CD14-positive monocyte (primary cell): ENCODE data around the gene PRAMEF9. TPM values are rescaled to one million over a fixed set of nuclear protein-coding genes. Genes with fewer than 3 reads are reported as not detected.
"Not testable (repeated sequence)": the region's sequence is repeated elsewhere in the genome, so short reads cannot be mapped to it uniquely, and the experiment has no call there.

Experiments
- DNase-seq, 3 donors: peaks; one replicate each; pipeline ENCODE4 v3.0.0-alpha.2; 2011 to 2022
- H2AFZ ChIP-seq: 2 replicates; pipeline ENCODE4 v1.6.0; 2012; ENCODE audit warnings: mild to moderate bottlenecking, low read depth, low read length, inconsistent platforms; ENCODE audit not compliant: insufficient read depth, poor library complexity, severe bottlenecking
- H3K27ac ChIP-seq, 2 donors: 1 replicate in 1 of 2; 2 replicates in 1 of 2; pipeline ENCODE4 v1.5.1; 2012 to 2013; ENCODE audit warnings: low read length in 2 of 2, control low read depth in 1 of 2, inconsistent platforms in 1 of 2, low read depth in 1 of 2, mild to moderate bottlenecking in 1 of 2
- H3K27me3 ChIP-seq, 2 donors: one replicate each; pipeline versions ENCODE4 v1.6.0 to v1.6.1; 2011 to 2013; ENCODE audit warnings: low read length in 2 of 2; ENCODE audit not compliant: control insufficient read depth in 2 of 2, insufficient read depth in 2 of 2
- H3K36me3 ChIP-seq, 2 donors: replicated peaks in 1 of 2; 1 replicate in 1 of 2; 2 replicates in 1 of 2; pipeline versions ENCODE4 v1.5.1 to v1.6.1; 2012 to 2013; ENCODE audit warnings: low read length in 2 of 2, control low read depth in 1 of 2, inconsistent platforms in 1 of 2, mild to moderate bottlenecking in 1 of 2; ENCODE audit not compliant: insufficient read depth in 2 of 2, control insufficient read depth in 1 of 2
- H3K4me1 ChIP-seq, 2 donors: 1 replicate in 1 of 2; 2 replicates in 1 of 2; pipeline versions ENCODE4 v1.5.1 to v1.6.1; 2012 to 2013; ENCODE audit warnings: low read length in 2 of 2, control low read depth in 1 of 2, inconsistent platforms in 1 of 2, mild to moderate bottlenecking in 1 of 2, moderate library complexity in 1 of 2; ENCODE audit not compliant: insufficient read depth in 2 of 2, control insufficient read depth in 1 of 2
- H3K4me2 ChIP-seq: replicated peaks from 2 replicates; pipeline ENCODE3; 2012; ENCODE audit warnings: low read length, moderate library complexity, mild to moderate bottlenecking; ENCODE audit not compliant: poor library complexity, severe bottlenecking; ENCODE audit errors: extremely low read depth
- H3K4me3 ChIP-seq, 3 experiments: fragments of 200-600 bp in 1 of 3; sonication (generic) in 1 of 3; replicated peaks in 1 of 3; 1 replicate in 2 of 3; 2 replicates in 1 of 3; pipeline ENCODE4 v1.5.1; 2011 to 2013; ENCODE audit warnings: low read length in 3 of 3, mild to moderate bottlenecking in 3 of 3, control low read depth in 2 of 3, low read depth in 2 of 3, inconsistent platforms in 1 of 3, moderate library complexity in 1 of 3
- H3K79me2 ChIP-seq: 2 replicates; pipeline ENCODE4 v1.6.0; 2012; ENCODE audit warnings: mild to moderate bottlenecking, control low read depth, inconsistent platforms, low read length, moderate library complexity; ENCODE audit not compliant: insufficient read depth
- H3K9ac ChIP-seq: 2 replicates; pipeline ENCODE4 v1.6.0; 2017; ENCODE audit warnings: low read length, mild to moderate bottlenecking; ENCODE audit not compliant: insufficient read depth, poor library complexity, severe bottlenecking
- H3K9me3 ChIP-seq, 2 donors: replicated peaks in 1 of 2; 1 replicate in 1 of 2; 2 replicates in 1 of 2; pipeline versions ENCODE4 v1.5.1 to v1.6.1; 2012 to 2013; ENCODE audit warnings: low read length in 2 of 2, control low read depth in 1 of 2; ENCODE audit not compliant: control insufficient read depth in 1 of 2, insufficient read depth in 1 of 2
- H4K20me1 ChIP-seq: 2 replicates; pipeline ENCODE4 v1.6.0; 2012; ENCODE audit warnings: mild to moderate bottlenecking, low read length, control low read depth, moderate library complexity; ENCODE audit not compliant: insufficient read depth
- H3K27ac Mint-ChIP-seq, 7 donors: one replicate each; pipeline ENCODE4 v1.8.0; 2020; ENCODE audit warnings: mild to moderate bottlenecking in 7 of 7, mixed read lengths in 7 of 7, moderate library complexity in 6 of 7, inconsistent platforms in 2 of 7
- H3K27me3 Mint-ChIP-seq, 3 donors: one replicate each; pipeline ENCODE4 v1.8.0; 2021 to 2022; ENCODE audit warnings: low read depth in 3 of 3, mild to moderate bottlenecking in 3 of 3, mixed read lengths in 3 of 3, moderate library complexity in 3 of 3, inconsistent platforms in 1 of 3
- H3K36me3 Mint-ChIP-seq, 2 donors: one replicate each; pipeline ENCODE4 v1.8.0; 2020; ENCODE audit warnings: mixed read lengths in 2 of 2, inconsistent platforms in 1 of 2, mild to moderate bottlenecking in 1 of 2
- H3K4me1 Mint-ChIP-seq: one replicate; pipeline ENCODE4 v1.8.0; 2020; ENCODE audit warnings: mild to moderate bottlenecking, mixed read lengths
- H3K4me3 Mint-ChIP-seq, 2 donors: one replicate each; pipeline ENCODE4 v1.8.0; 2020; ENCODE audit warnings: mild to moderate bottlenecking in 2 of 2, mixed read lengths in 2 of 2, moderate library complexity in 1 of 2
- H3K9me3 Mint-ChIP-seq, 7 donors: one replicate each; pipeline ENCODE4 v1.8.0; 2020 to 2022; ENCODE audit warnings: mixed read lengths in 7 of 7, mild to moderate bottlenecking in 6 of 7, moderate library complexity in 6 of 7, inconsistent platforms in 2 of 7
- WGBS: methylation state at CpG from one replicate; pipeline ENCODE4 v1.1.5; 2013; ENCODE audit warnings: missing lambda C conversion rate; ENCODE audit not compliant: insufficient coverage; 5-methylcytosine and 5-hydroxymethylcytosine counted together
- intact Hi-C, 2 donors: fragments of 100-400 bp; cut with micrococcal nuclease; formaldehyde crosslinking; loops; one replicate each; pipeline versions ENCODE4 v1.15.0 to v1.15.1; 2023
- polyA plus RNA-seq, 3 donors: library from polyadenylated mRNA; depleted of rRNA in 1 of 3; unstranded in 2 of 3; stranded (reverse) in 1 of 3; fragments of 300-500 nt in 2 of 3; fragments of >200 nt in 1 of 3; fragmentation: Illumina TruSeq in 2 of 3; gene quantifications; 1 replicate in 2 of 3; 2 replicates in 1 of 3; pipeline ENCODE4 v1.2.3, GENCODE V29; 2012 to 2021

Gene PRAMEF9
- polyA plus RNA-seq, 3 donors = not detected

DNA sequence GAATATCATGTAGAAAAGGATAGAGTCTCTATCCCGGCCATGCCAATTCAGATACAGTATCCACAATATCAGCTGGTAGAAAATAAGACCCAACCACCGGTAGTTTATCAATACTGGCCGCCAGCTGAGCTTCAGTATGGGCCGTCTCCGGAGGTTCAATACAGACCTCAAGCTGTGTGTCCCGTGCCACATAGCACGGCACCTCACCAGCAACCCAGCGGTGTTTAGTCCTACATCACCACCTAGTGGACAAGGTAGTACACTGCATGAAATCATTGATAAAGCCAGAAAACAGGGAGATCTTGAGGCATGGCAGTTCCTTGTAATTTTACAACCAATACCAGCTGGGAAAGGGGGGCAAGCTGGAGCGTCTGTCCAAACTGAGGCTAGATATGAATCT is 37.1 kb downstream of the PRAMEF9 start:
- H3K9me3 ChIP-seq, H4K20me1 ChIP-seq, H2AFZ ChIP-seq, H3K4me2 ChIP-seq, H3K27ac ChIP-seq, H3K9me3 Mint-ChIP-seq, H3K4me1 ChIP-seq, H3K27me3 ChIP-seq, H3K4me3 ChIP-seq, H3K36me3 Mint-ChIP-seq, H3K4me3 Mint-ChIP-seq, H3K79me2 ChIP-seq, H3K27me3 Mint-ChIP-seq, H3K4me1 Mint-ChIP-seq, H3K27ac Mint-ChIP-seq, intact Hi-C loops, H3K9ac ChIP-seq, H3K36me3 ChIP-seq, DNase-seq: not testable (repeated sequence)
- no CpG with 5 or more reads among the region's 9 CpGs for WGBS

DNA sequence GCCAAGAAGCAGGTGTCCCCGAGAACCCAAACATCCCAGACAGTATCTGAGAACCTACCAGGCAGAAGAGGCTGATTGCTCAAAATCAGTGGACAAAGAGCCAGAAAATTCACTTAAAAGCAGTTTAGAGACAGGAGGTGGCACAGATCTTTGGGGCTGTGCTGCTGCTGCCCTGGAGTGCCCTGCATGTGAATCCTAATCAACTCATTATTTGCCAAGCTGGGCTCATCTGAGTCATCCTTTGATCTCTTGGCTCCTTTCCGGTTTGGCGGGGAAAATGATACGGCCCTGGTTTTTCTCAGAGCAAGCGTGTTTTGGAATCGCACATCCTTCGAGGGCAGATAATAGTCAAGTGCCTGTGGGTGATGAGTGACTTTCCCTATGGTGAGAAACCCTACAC is 45.0 kb downstream of the PRAMEF9 start:
- H2AFZ ChIP-seq, intact Hi-C loops, H3K4me1 Mint-ChIP-seq, H3K27me3 Mint-ChIP-seq, H3K79me2 ChIP-seq, DNase-seq, H3K27ac Mint-ChIP-seq, H4K20me1 ChIP-seq, H3K4me3 ChIP-seq, H3K9me3 Mint-ChIP-seq, H3K36me3 ChIP-seq, H3K27me3 ChIP-seq, H3K9ac ChIP-seq, H3K4me1 ChIP-seq, H3K9me3 ChIP-seq, H3K27ac ChIP-seq, H3K4me3 Mint-ChIP-seq, H3K36me3 Mint-ChIP-seq, H3K4me2 ChIP-seq: not testable (repeated sequence)
- WGBS = no CpG with 5 or more reads among the region's 7 CpGs

DNA sequence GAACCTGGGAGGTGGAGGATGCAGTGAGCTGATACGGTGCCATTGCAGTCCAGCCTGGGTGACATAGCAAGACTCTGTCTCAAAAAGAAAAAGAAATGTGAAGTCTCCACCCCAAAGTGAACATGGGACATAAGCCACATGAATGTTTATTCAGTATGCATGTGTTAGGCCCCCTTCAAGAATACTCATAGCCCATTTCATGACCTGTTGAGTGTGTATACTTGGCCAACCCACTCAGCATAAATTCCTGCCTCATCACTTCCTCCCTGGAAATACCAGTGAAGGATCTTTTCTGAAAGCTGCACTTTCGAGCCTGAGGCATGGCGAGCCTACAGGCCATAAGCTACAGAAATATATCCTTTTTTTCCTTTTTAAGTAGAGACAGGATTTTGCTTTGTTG is 47.6 kb downstream of the PRAMEF9 start:
- not testable (repeated sequence) for H3K9me3 ChIP-seq, H3K9me3 Mint-ChIP-seq
- WGBS = no CpG with 5 or more reads among the region's 3 CpGs

DNA sequence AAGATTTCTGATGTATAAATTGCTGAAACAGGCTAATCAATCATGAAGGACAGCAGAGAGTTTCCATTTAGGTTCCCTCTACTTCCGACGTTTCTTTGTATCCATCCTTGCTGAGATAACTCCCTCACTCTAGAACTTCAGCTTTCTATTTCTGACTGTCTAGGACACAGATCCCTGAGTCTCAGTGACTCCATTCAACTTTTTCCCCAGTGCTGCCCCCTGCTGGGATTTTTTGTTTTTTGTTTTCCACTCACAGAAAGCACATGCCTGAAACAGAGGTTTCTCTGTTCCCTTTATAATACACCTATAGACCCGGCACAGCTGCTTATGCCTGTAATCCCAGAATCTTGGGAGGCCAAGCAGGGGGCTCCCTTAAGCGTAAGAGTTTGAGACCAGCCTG is 51.1 kb downstream of the PRAMEF9 start:
- H3K79me2 ChIP-seq, H3K27me3 ChIP-seq, H3K4me3 Mint-ChIP-seq, intact Hi-C loops, H3K27me3 Mint-ChIP-seq, H3K36me3 ChIP-seq, H3K9me3 ChIP-seq, H3K27ac Mint-ChIP-seq, DNase-seq, H3K36me3 Mint-ChIP-seq, H4K20me1 ChIP-seq, H3K9ac ChIP-seq, H3K9me3 Mint-ChIP-seq, H3K4me1 Mint-ChIP-seq, H3K4me3 ChIP-seq, H3K27ac ChIP-seq, H2AFZ ChIP-seq, H3K4me1 ChIP-seq, H3K4me2 ChIP-seq: not testable (repeated sequence)
- no CpG with 5 or more reads among the region's 4 CpGs for WGBS

More for the DNA sequence above, 47.6 kb downstream of the PRAMEF9 start:
- H3K4me3 Mint-ChIP-seq, H3K4me1 ChIP-seq, H4K20me1 ChIP-seq, H3K27ac Mint-ChIP-seq, H3K4me1 Mint-ChIP-seq, H2AFZ ChIP-seq, H3K27me3 ChIP-seq, H3K4me2 ChIP-seq, intact Hi-C loops, H3K79me2 ChIP-seq, H3K4me3 ChIP-seq, DNase-seq, H3K27ac ChIP-seq, H3K27me3 Mint-ChIP-seq, H3K36me3 ChIP-seq, H3K36me3 Mint-ChIP-seq, H3K9ac ChIP-seq: not testable (repeated sequence)
